ENCODE measurements around the gene THAP3.

DNA sequence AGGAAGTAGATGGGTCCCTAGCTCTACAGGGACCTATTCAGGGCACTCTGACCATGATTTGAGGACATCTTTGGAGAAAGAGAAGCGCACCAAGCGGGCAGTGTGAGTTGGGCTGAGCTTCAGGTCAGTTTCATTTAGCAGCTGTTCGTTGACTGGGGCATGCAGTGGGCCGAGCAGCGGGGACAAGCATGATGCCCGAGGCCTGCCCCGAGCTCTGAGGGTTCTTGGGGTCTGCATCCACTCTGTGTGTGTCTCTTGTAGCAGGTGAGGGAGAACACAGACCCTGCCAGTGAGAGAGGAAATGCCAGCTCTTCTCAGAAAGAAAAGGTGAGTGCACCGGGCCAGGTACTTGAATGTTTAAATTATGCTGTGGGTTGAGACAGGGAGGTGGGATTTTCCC is 5.4 kb downstream of the THAP3 start:
- TF ChIP-seq, protein P1, sequence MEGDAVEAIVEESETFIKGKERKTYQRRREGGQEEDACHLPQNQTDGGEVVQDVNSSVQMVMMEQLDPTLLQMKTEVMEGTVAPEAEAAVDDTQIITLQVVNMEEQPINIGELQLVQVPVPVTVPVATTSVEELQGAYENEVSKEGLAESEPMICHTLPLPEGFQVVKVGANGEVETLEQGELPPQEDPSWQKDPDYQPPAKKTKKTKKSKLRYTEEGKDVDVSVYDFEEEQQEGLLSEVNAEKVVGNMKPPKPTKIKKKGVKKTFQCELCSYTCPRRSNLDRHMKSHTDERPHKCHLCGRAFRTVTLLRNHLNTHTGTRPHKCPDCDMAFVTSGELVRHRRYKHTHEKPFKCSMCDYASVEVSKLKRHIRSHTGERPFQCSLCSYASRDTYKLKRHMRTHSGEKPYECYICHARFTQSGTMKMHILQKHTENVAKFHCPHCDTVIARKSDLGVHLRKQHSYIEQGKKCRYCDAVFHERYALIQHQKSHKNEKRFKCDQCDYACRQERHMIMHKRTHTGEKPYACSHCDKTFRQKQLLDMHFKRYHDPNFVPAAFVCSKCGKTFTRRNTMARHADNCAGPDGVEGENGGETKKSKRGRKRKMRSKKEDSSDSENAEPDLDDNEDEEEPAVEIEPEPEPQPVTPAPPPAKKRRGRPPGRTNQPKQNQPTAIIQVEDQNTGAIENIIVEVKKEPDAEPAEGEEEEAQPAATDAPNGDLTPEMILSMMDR (conservative IDR thresholded peaks at IDR 0.05 in 1 of 2, IDR thresholded peaks at IDR 0.05 in 1 of 2; ENCODE audit: extremely low read depth in 1 of 2, insufficient read depth in 1 of 2, low read depth in 1 of 2, low read length in 2 of 2): no peak
- TF ChIP-seq EZH2 (IDR thresholded peaks at IDR 0.05; ENCODE audit: borderline replicate concordance, low read length): no peak
